HepG2 (cell line): ENCODE measurements around the gene XAF1. TPM values are rescaled to one million over a fixed set of nuclear protein-coding genes. Genes with fewer than 3 reads are reported as not detected.

Experiments
- ATAD3A ChIP-seq: sonication (generic); formaldehyde crosslinking; IDR thresholded peaks from 2 replicates; pipeline ENCODE4 v1.4.0; 2020; ENCODE audit warnings: missing genetic modification reagents
- FOXA1 ChIP-seq, 2 experiments: fragments of 450-650 bp in 1 of 2; sonication (generic) in 1 of 2; formaldehyde crosslinking in 1 of 2; IDR thresholded peaks; 2 replicates each; pipeline versions ENCODE4 v1.4.0 to v1.6.1; 2016 to 2020; ENCODE audit warnings: missing genetic modification reagents in 1 of 2
- FOXA3 ChIP-seq: IDR thresholded peaks from 2 replicates; pipeline ENCODE4 v1.6.1; 2016; ENCODE audit warnings: missing genetic modification reagents, missing compliant biosample characterization
- HNRNPL ChIP-seq: fragments of 200-400 bp; formaldehyde crosslinking; IDR thresholded peaks from 2 replicates; pipeline ENCODE4 v1.6.1; 2017; ENCODE audit warnings: mild to moderate bottlenecking, low read depth, low read length
- MAZ ChIP-seq, 2 experiments: sonication (generic) in 1 of 2; formaldehyde crosslinking in 1 of 2; IDR thresholded peaks; 2 replicates each; pipeline versions ENCODE4 v1.5.0 to v1.6.1; 2012 to 2020; ENCODE audit warnings: low read depth in 2 of 2, mild to moderate bottlenecking in 2 of 2, borderline replicate concordance in 1 of 2, improper control_type of control experiment in 1 of 2, low read length in 1 of 2, missing genetic modification reagents in 1 of 2, moderate library complexity in 1 of 2
- MED1 ChIP-seq: sonication (generic); formaldehyde crosslinking; IDR thresholded peaks from 2 replicates; pipeline ENCODE4 v1.4.0; 2020; ENCODE audit warnings: missing genetic modification reagents
- MEIS1 ChIP-seq: sonication (generic); formaldehyde crosslinking; IDR thresholded peaks from 2 replicates; pipeline ENCODE4 v1.9.0; 2021; ENCODE audit warnings: mild to moderate bottlenecking, missing genetic modification reagents, moderate library complexity, borderline replicate concordance
- NR2F2 ChIP-seq: IDR thresholded peaks from 2 replicates; pipeline ENCODE4 v1.6.1; 2012; ENCODE audit warnings: low read depth, inconsistent platforms, borderline replicate concordance
- SALL1 ChIP-seq: sonication (generic); formaldehyde crosslinking; IDR thresholded peaks from 2 replicates; pipeline ENCODE4 v1.8.0; 2022; ENCODE audit warnings: mild to moderate bottlenecking, missing genetic modification reagents
- SOX5 ChIP-seq: IDR thresholded peaks from 2 replicates; pipeline ENCODE4 v1.6.1; 2016; ENCODE audit warnings: borderline replicate concordance
- THRA ChIP-seq: sonication (generic); formaldehyde crosslinking; IDR thresholded peaks from 2 replicates; pipeline ENCODE4 v1.4.0; 2020; ENCODE audit warnings: missing genetic modification reagents, borderline replicate concordance
- TMF1 ChIP-seq: sonication (generic); formaldehyde crosslinking; IDR thresholded peaks from 2 replicates; pipeline ENCODE4 v1.8.1; 2022; ENCODE audit warnings: low read depth, missing genetic modification reagents
- TRIM22 ChIP-seq: fragments of 450-650 bp; IDR thresholded peaks from 2 replicates; pipeline ENCODE4 v1.6.1; 2017
- ZFP41 ChIP-seq: sonication (generic); formaldehyde crosslinking; IDR thresholded peaks from 2 replicates; pipeline ENCODE4 v1.4.0; 2020; ENCODE audit warnings: mild to moderate bottlenecking, missing genetic modification reagents, borderline replicate concordance
- ZFYVE20 ChIP-seq: sonication (generic); formaldehyde crosslinking; IDR thresholded peaks from 2 replicates; pipeline ENCODE4 v1.8.0; 2023; ENCODE audit warnings: low read depth, mild to moderate bottlenecking, moderate library complexity, missing genetic modification reagents, borderline replicate concordance
- ZNF234 ChIP-seq: sonication (generic); formaldehyde crosslinking; conservative IDR thresholded peaks from 2 replicates; pipeline ENCODE4 v1.5.1; 2020; ENCODE audit warnings: mild to moderate bottlenecking, missing genetic modification reagents
- ZNF253 ChIP-seq: sonication (generic); formaldehyde crosslinking; IDR thresholded peaks from 2 replicates; pipeline ENCODE4 v1.8.0; 2022; ENCODE audit warnings: mild to moderate bottlenecking, missing genetic modification reagents, borderline replicate concordance
- ZNF33B ChIP-seq: sonication (generic); formaldehyde crosslinking; IDR thresholded peaks from 2 replicates; pipeline ENCODE4 v1.5.1; 2020; ENCODE audit warnings: mild to moderate bottlenecking, missing genetic modification reagents
- ZNF496 ChIP-seq: sonication (generic); formaldehyde crosslinking; IDR thresholded peaks from 2 replicates; pipeline ENCODE4 v1.8.1; 2023; ENCODE audit warnings: mild to moderate bottlenecking, moderate library complexity, missing genetic modification reagents; ENCODE audit not compliant: insufficient replicate concordance
- ZNF556 ChIP-seq: sonication (generic); formaldehyde crosslinking; IDR thresholded peaks from 2 replicates; pipeline ENCODE4 v1.4.0; 2020; ENCODE audit warnings: mild to moderate bottlenecking, missing genetic modification reagents, borderline replicate concordance
- ZNF577 ChIP-seq: sonication (generic); formaldehyde crosslinking; IDR thresholded peaks from 2 replicates; pipeline ENCODE4 v1.4.0; 2020; ENCODE audit warnings: mild to moderate bottlenecking, low read depth, missing genetic modification reagents, borderline replicate concordance
- polyA plus RNA-seq, 8 experiments: library from polyadenylated mRNA; depleted of rRNA in 3 of 8; stranded (reverse) in 7 of 8; unstranded in 1 of 8; fragments of >200 nt; fragmentation: Illumina TruSeq in 4 of 8; extraction: Trizol in 4 of 8; gene quantifications; 2 replicates each; pipeline versions ENCODE4 v1.2.1 to v1.2.3, GENCODE V29; 2011 to 2016; ENCODE audit warnings: low read depth in 4 of 8, missing spikeins in 1 of 8, mixed read lengths in 1 of 8; ENCODE audit not compliant: insufficient read depth in 1 of 8
- total RNA-seq, 5 experiments: library from RNA; depleted of rRNA; stranded (reverse); fragments of >200 nt; fragmentation: Illumina TruSeq; extraction: Trizol; gene quantifications; 2 replicates each; pipeline ENCODE4 v1.2.3, GENCODE V29; 2016; ENCODE audit warnings: low read depth in 1 of 5
- TF ChIP-seq, protein P1 (sequence below): sonication (generic); formaldehyde crosslinking; IDR thresholded peaks from 2 replicates; pipeline ENCODE4 v1.4.0; 2020; ENCODE audit warnings: missing genetic modification reagents, borderline replicate concordance

XAF1 gene
- total and polyA plus RNA-seq, 2 of the 13 experiments (the other 11 are each of a cell fraction or from before 2014, with no cell fraction given) = 1.2 to 2.4 TPM

DNA sequence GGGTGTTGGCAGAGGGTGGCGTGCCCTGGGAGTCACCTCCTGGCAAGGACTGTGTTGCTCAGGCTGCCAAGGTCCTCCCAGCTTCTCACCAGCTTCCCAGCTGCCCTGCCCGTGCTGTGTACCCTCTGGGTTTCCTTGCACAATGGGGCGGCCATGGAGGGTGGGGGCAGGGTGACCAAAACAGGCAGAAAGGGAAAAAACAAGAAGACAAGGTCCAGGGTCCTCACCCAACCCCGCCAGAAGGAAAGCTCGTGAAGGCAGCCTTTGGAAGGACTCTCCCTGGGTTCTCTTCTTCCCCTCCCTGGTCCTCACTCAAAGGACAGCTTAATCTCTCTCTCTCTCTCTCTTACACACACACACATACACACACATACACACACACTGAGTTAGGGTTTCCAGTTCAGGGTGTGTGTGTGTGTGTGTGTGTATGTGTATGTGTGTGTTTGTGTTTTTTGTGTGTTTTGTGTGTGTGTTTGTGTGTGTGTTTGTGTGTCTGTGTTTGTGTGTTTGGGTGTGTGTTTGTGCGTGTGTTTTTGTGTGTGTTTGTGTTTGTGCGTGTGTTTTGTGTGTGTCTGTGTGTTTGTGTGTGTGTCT, 44.7 kb upstream of the XAF1 start (continued):
- TF ChIP-seq, protein P1, sequence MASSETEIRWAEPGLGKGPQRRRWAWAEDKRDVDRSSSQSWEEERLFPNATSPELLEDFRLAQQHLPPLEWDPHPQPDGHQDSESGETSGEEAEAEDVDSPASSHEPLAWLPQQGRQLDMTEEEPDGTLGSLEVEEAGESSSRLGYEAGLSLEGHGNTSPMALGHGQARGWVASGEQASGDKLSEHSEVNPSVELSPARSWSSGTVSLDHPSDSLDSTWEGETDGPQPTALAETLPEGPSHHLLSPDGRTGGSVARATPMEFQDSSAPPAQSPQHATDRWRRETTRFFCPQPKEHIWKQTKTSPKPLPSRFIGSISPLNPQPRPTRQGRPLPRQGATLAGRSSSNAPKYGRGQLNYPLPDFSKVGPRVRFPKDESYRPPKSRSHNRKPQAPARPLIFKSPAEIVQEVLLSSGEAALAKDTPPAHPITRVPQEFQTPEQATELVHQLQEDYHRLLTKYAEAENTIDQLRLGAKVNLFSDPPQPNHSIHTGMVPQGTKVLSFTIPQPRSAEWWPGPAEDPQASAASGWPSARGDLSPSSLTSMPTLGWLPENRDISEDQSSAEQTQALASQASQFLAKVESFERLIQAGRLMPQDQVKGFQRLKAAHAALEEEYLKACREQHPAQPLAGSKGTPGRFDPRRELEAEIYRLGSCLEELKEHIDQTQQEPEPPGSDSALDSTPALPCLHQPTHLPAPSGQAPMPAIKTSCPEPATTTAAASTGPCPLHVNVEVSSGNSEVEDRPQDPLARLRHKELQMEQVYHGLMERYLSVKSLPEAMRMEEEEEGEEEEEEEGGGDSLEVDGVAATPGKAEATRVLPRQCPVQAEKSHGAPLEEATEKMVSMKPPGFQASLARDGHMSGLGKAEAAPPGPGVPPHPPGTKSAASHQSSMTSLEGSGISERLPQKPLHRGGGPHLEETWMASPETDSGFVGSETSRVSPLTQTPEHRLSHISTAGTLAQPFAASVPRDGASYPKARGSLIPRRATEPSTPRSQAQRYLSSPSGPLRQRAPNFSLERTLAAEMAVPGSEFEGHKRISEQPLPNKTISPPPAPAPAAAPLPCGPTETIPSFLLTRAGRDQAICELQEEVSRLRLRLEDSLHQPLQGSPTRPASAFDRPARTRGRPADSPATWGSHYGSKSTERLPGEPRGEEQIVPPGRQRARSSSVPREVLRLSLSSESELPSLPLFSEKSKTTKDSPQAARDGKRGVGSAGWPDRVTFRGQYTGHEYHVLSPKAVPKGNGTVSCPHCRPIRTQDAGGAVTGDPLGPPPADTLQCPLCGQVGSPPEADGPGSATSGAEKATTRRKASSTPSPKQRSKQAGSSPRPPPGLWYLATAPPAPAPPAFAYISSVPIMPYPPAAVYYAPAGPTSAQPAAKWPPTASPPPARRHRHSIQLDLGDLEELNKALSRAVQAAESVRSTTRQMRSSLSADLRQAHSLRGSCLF (CRISPR knock-in tag) = no peak
- TF ChIP-seq HNRNPL = peak; percentile 93
- 0 out of 2 replicates have a peak, but pooled peaks have one; percentile 24 for TF ChIP-seq SOX5
- no peak for TF ChIP-seq ZNF577 (CRISPR knock-in tag)
- TF ChIP-seq TRIM22 = no peak
- peak; percentile 50 for TF ChIP-seq SALL1 (CRISPR knock-in tag)
- no peak for TF ChIP-seq MEIS1 (CRISPR knock-in tag)
- peak; percentile 54 for TF ChIP-seq FOXA3 (CRISPR knock-in tag)
- no peak for TF ChIP-seq ZNF253 (CRISPR knock-in tag)
- peak; percentile 78 for TF ChIP-seq MED1
- TF ChIP-seq NR2F2 = no peak
- TF ChIP-seq MAZ (IDR thresholded peaks at IDR 0.05; ENCODE audit: borderline replicate concordance, low read depth, low read length) = no peak
- 0 out of 2 replicates have a peak, but pooled peaks have one; percentile 11 for TF ChIP-seq MAZ (CRISPR knock-in tag; IDR thresholded peaks at IDR 0.05; ENCODE audit: low read depth)
- TF ChIP-seq ATAD3A (CRISPR knock-in tag) = no peak
- peak; percentile 64; the same call in 1 of the 2 replicates for TF ChIP-seq THRA (CRISPR knock-in tag)
- TF ChIP-seq ZFP41 = no peak
- TF ChIP-seq FOXA1 (IDR thresholded peaks at IDR 0.05) = peak; percentile 54
- peak; percentile 31; the same call in 1 of the 2 replicates for TF ChIP-seq FOXA1 (CRISPR knock-in tag; IDR thresholded peaks at IDR 0.05)
- TF ChIP-seq ZNF33B (CRISPR knock-in tag) = no peak
- TF ChIP-seq ZNF234 (CRISPR knock-in tag) = no peak
- no peak for TF ChIP-seq TMF1 (CRISPR knock-in tag)
- no peak for TF ChIP-seq ZNF496 (CRISPR knock-in tag)
- TF ChIP-seq ZFYVE20 = no peak
- no peak for TF ChIP-seq ZNF556 (CRISPR knock-in tag)
